BLaER1 (cell line): ENCODE results near the gene CDH13.

Experiments
- H3K27ac ChIP-seq: shearing (Covaris generic); formaldehyde crosslinking; 2 replicates; pipeline ENCODE4 v1.8.1; 2022
- H3K27me3 ChIP-seq: shearing (Covaris generic); formaldehyde crosslinking; 2 replicates; pipeline ENCODE4 v1.8.1; 2022
- H3K36me3 ChIP-seq: shearing (Covaris generic); formaldehyde crosslinking; 2 replicates; pipeline ENCODE4 v1.8.1; 2022
- H3K4me1 ChIP-seq: shearing (Covaris generic); formaldehyde crosslinking; 2 replicates; pipeline ENCODE4 v1.8.1; 2022
- H3K4me2 ChIP-seq: shearing (Covaris generic); formaldehyde crosslinking; 2 replicates; pipeline ENCODE4 v1.8.1; 2022
- H3K4me3 ChIP-seq: shearing (Covaris generic); formaldehyde crosslinking; 2 replicates; pipeline ENCODE4 v1.8.1; 2022
- H3K9ac ChIP-seq: shearing (Covaris generic); formaldehyde crosslinking; 2 replicates; pipeline ENCODE4 v1.8.1; 2022
- H3K9me3 ChIP-seq: shearing (Covaris generic); formaldehyde crosslinking; 2 replicates; pipeline ENCODE4 v1.8.1; 2022
- H4K20me1 ChIP-seq: shearing (Covaris generic); formaldehyde crosslinking; 2 replicates; pipeline ENCODE4 v1.8.1; 2022
- Cebpa-rat ChIP-seq: shearing (Covaris generic); IDR thresholded peaks from 2 replicates; pipeline ENCODE4 v1.8.1; 2022

Gene CDH13

GRCh38 chr16:83137326-83137781 lies 510.6 kb downstream of the CDH13 start:
- no peaks in the 10 kb centered on the region for H3K27me3 ChIP-seq
- H3K4me3 ChIP-seq, result peak overlapping the region; percentile 53
- no peaks in the 10 kb centered on the region for H3K36me3 ChIP-seq
- H3K9me3 ChIP-seq, result no peaks in the 10 kb centered on the region
- peak overlapping the region; percentile 78 for H3K4me2 ChIP-seq
- peak overlapping the region; percentile 78 for H3K27ac ChIP-seq
- H4K20me1 ChIP-seq, result no peaks in the 10 kb centered on the region
- no peak for TF ChIP-seq Cebpa-rat
- peaks cover 53% of the 10 kb centered on the region for H3K4me1 ChIP-seq
- H3K9ac ChIP-seq, result peak overlapping the region; percentile 67

GRCh38 chr16:83137894-83138293 lies 511.1 kb downstream of the CDH13 start:
- Histone ChIP-seq H3K4me2 (peak overlapping the region; percentile 78), H3K9ac (peak overlapping the region; percentile 67), H3K4me3 (peak overlapping the region; percentile 53), H4K20me1 (no peaks in the 10 kb centered on the region), H3K4me1 (peaks cover 53% of the 10 kb centered on the region), H3K36me3 (no peaks in the 10 kb centered on the region), H3K27ac (peak overlapping the region; percentile 78), H3K9me3 (no peaks in the 10 kb centered on the region), H3K27me3 (no peaks in the 10 kb centered on the region)
- TF ChIP-seq Cebpa-rat, result no peak

GRCh38 chr16:83138512-83138911 lies 511.7 kb downstream of the CDH13 start:
- Histone ChIP-seq H3K4me3 (no peak overlapping the region), H3K4me1 (peaks cover 53% of the 10 kb centered on the region), H3K27me3 (no peaks in the 10 kb centered on the region), H3K4me2 (peak overlapping the region; percentile 78), H3K36me3 (no peaks in the 10 kb centered on the region), H4K20me1 (no peaks in the 10 kb centered on the region), H3K9ac (peak overlapping the region; percentile 67; the same call in 1 of the 2 replicates), H3K27ac (peak overlapping the region; percentile 78), H3K9me3 (no peaks in the 10 kb centered on the region)
- no peak for TF ChIP-seq Cebpa-rat

- Histone ChIP-seq H3K9ac (no peak overlapping the region), H3K9me3 (no peaks in the 10 kb centered on the region), H3K4me1 (peaks cover 56% of the 10 kb centered on the region), H3K4me3 (no peak overlapping the region), H3K36me3 (no peaks in the 10 kb centered on the region), H3K4me2 (peak overlapping the region; percentile 78), H3K27ac (peak overlapping the region; percentile 78; the same call in 1 of the 2 replicates), H3K27me3 (no peaks in the 10 kb centered on the region), H4K20me1 (no peaks in the 10 kb centered on the region)
- no peak for TF ChIP-seq Cebpa-rat
These were observed 512.4 kb downstream of the CDH13 start for GRCh38 chr16:83138976-83139690.

GRCh38 chr16:83143788-83144187 lies 517.0 kb downstream of the CDH13 start:
- no peaks in the 10 kb centered on the region for H3K36me3 ChIP-seq
- H3K4me2 ChIP-seq, result peak overlapping the region; percentile 14; the same call in 1 of the 2 replicates
- H3K9me3 ChIP-seq, result no peaks in the 10 kb centered on the region
- H3K27ac ChIP-seq, result no peak overlapping the region
- no peak overlapping the region for H3K4me3 ChIP-seq
- H3K4me1 ChIP-seq, result peaks cover 9% of the 10 kb centered on the region
- no peak overlapping the region for H3K9ac ChIP-seq
- H4K20me1 ChIP-seq, result no peaks in the 10 kb centered on the region
- TF ChIP-seq Cebpa-rat, result no peak
- H3K27me3 ChIP-seq, result no peaks in the 10 kb centered on the region

- Histone ChIP-seq H3K27ac (no peak overlapping the region), H3K27me3 (no peaks in the 10 kb centered on the region), H4K20me1 (no peaks in the 10 kb centered on the region), H3K4me2 (no peak overlapping the region), H3K36me3 (no peaks in the 10 kb centered on the region), H3K9ac (no peak overlapping the region), H3K4me3 (no peak overlapping the region), H3K4me1 (peaks cover 6% of the 10 kb centered on the region), H3K9me3 (no peaks in the 10 kb centered on the region)
- no peak for TF ChIP-seq Cebpa-rat
These were observed 518.5 kb downstream of the CDH13 start for GRCh38 chr16:83145297-83145696.

GRCh38 chr16:83147244-83147643 lies 520.5 kb downstream of the CDH13 start:
- Histone ChIP-seq H3K27me3 (no peaks in the 10 kb centered on the region), H3K9ac (no peak overlapping the region), H3K36me3 (no peaks in the 10 kb centered on the region)

GRCh38 chr16:83158320-83158957 lies 531.7 kb downstream of the CDH13 start:
- no peak for TF ChIP-seq Cebpa-rat
- Histone ChIP-seq H3K27ac (no peak overlapping the region), H3K36me3 (no peaks in the 10 kb centered on the region), H3K9me3 (no peaks in the 10 kb centered on the region), H3K4me2 (no peak overlapping the region), H4K20me1 (no peaks in the 10 kb centered on the region), H3K27me3 (no peaks in the 10 kb centered on the region), H3K9ac (no peak overlapping the region), H3K4me3 (no peak overlapping the region), H3K4me1 (peaks cover 7% of the 10 kb centered on the region)

More at GRCh38 chr16:83147244-83147643, 520.5 kb downstream of the CDH13 start:
- Histone ChIP-seq H3K4me3 (no peak overlapping the region), H4K20me1 (no peaks in the 10 kb centered on the region), H3K27ac (no peak overlapping the region), H3K9me3 (no peaks in the 10 kb centered on the region), H3K4me1 (peaks cover 6% of the 10 kb centered on the region), H3K4me2 (no peak overlapping the region)
- TF ChIP-seq Cebpa-rat, result no peak

GRCh38 chr16:83159049-83159448 lies 532.3 kb downstream of the CDH13 start:
- H3K27ac ChIP-seq, result no peak overlapping the region
- no peaks in the 10 kb centered on the region for H3K27me3 ChIP-seq
- no peak overlapping the region for H3K4me3 ChIP-seq
- no peaks in the 10 kb centered on the region for H4K20me1 ChIP-seq
- H3K4me1 ChIP-seq, result peaks cover under 1% of the 10 kb centered on the region; the same call in 1 of the 2 replicates
- H3K9me3 ChIP-seq, result no peaks in the 10 kb centered on the region
- H3K4me2 ChIP-seq, result no peak overlapping the region
- no peaks in the 10 kb centered on the region for H3K36me3 ChIP-seq
- no peak overlapping the region for H3K9ac ChIP-seq
- no peak for TF ChIP-seq Cebpa-rat
